RPMI8226 (cell line): ENCODE data around the gene KCNH3.

Source experiments
- DNase-seq: peaks from one replicate; pipeline ENCODE4 v3.0.0-alpha.2; 2015

Gene KCNH3

DNA sequence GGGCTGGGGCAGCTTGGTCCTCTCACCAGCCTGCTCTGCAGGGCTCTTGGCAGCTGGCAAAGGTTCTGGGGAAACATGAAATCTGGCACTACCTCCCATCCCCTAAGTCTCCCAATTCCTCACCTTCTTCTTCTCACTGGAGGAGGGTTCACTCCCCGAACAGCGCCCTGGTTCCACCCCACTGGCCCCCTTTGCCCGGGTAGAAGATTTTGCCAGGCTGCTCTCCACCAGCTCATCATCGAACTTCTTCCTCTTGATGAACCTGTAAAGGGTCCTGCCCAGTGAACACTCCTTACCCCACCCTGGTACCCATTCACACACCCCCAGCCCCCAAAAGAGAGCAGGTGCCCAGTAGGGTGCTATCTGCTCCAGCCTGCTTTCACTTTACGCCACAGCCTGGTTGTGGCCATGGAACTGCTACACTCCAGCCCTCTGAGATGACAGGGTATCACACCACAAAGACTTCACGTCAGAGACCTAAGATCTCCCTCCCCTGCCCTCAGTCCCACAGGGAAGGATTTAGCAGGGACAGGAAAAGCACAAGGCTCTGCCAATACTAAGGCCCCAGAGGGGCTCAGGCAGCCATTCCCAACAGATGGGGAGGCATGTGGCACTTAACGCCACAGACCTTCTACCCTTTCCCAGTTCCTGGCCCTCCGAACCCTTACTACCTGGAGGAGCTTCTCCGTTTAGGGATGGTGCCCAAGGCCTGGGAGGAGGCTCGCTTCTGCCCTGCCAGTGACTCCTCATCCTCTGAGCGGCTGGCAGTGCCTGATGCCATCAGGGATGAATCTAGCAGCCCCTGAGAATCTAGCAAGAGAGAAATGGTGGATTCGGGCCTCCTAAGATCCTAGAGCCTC is 26.8 kb downstream of the KCNH3 start:
- DNase-seq = no peak

GRCh38 chr12:49566361-49566760 is 27.5 kb downstream of the KCNH3 start:
- no peak for DNase-seq

- DNase-seq = no peak
Observed at GRCh38 chr12:49567302-49567610, 28.4 kb downstream of the KCNH3 start.

GRCh38 chr12:49567611-49568441 is 29.0 kb downstream of the KCNH3 start, which contains the start of gene MCRS1:
MCRS1 (minus strand) TSS chr12:49568142; CDS start chr12:49566731, 1,411 bp downstream.
- DNase-seq = peak; percentile 96

DNA sequence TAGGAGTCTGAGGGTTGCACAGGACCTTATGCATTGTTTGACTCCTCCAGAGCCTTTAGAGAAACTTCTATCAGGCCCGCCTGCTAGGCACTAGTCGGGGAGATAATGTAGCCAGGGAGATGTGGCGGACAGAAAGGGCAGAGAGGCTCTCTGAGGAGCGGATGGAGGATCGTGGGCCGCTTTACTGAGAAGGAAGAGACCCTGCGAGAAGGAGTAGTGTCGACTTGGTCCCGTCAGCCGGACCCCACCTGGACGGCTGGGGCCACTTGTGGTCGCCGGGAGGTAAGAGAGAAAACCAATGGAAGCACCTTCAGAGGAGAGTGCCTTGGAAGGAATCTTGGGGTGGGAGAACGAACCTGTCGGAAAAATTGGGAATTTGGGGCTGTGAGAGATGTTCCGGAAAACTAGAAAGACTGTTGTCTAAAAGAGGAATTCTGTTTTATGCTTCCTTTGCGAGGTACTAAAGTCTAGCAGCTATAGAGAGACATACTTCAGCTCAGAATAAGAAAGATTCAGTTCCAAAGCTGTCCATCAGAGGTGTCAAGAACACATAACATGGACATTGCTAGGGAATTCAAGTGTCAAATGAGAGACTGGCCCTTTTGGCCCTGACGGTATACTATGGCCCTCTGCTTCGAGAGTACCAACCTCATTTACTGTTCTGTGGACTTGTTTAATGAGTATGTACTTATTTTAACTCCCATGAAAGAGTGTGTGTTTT is 29.8 kb downstream of the KCNH3 start:
- peak; percentile 48 for DNase-seq

- no peak for DNase-seq
Observed at GRCh38 chr12:49577589-49578315, 38.9 kb downstream of the KCNH3 start.

DNA sequence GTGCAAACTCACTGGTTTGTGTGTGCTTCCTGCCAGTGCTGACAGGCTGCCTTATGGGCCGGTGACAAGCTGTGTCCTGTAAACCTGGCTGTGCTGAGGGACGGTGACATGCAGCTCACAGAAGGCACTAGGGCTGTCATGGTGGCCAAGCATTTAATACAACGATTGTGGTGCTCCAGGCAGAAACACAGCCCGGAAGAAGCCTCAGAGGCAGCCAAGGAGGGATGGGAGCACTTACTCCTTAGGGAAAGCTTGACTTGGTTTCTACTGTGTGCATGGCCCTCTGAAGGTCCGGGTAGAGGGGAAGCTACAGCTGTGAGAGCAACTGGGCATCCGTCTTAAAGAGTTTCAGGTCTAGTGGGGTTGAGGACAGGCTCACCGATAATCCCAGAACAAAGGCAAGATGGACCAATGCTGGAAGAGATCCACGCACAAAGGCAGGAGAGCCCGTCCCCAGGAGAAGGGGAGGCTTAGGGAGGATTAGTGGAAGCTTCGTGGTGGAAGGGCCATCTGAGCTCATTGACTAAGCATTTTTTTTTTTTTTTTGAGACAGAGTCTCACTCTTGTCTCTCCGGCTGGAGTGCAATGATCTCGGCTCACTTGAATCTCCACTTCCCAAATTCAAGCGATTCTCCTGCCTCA is 39.8 kb downstream of the KCNH3 start:
- no peak for DNase-seq

DNA sequence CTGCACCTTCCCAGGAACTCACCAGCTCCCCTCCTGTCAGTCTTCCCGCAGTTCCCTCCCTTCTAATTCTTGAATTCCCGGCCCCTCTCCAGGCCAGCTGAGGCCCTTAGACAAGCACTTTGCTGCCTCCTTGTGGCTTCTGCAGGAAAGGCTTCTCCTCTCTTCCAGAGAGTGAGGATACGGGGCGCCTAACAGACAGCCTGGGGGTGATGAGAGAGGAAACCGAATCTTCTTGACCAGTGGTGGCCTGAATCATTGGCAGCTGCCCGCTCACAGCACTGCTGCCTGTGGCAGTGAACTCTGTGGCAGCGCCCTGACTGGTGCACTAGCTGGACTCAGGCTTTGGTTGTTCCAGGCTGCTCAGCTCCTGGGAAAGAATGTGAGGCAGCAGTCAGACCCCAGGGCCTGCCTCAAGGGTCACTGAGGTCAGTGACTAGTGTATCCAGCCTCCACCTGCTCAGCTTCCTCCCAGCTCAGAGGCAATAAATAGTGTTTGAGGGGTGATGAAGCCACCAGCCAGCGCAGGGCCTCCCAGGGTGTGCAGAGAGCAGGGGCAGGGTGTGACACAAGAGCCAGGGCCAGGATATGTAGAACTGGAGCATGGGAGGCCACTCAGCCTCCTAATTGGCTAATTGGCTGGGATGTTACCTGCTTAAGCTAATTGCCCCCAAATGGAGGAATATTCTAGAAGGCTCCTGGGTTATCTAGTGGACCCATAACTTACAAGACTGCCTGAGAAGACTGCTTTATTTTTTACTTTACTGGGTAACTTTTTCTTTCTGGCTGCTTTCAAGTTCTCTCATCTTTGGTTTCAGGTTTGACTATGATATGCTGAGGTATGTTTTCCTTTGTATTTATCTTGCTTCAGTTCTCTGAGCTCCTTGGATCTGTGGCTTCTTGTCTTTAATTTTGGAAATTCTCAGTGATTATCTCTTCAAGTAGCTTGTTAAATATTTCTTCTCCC is 42.0 kb downstream of the KCNH3 start:
- peak; percentile 58 for DNase-seq

DNA sequence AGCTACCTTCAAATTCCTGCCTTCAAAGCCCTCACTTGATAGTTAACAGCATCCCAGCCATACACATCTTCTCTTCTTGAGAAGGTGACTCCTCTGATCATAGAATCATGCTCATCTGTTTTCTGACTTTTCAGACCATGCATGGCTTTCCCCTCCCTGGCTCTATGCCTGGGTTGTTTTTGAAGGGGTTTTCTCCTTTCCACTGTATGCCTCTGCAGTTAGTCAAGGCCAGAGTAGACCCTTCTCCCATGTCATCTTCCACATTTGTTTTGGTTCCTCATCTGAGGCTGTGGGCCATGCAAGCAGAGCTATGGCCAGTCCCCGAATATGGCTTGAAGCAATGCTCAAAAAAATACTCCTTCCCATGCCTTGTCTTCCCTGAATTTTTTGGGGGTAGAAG is 43.4 kb downstream of the KCNH3 start:
- DNase-seq = no peak

- no peak for DNase-seq
Observed at GRCh38 chr12:49582850-49583249, 44.0 kb downstream of the KCNH3 start.

DNA sequence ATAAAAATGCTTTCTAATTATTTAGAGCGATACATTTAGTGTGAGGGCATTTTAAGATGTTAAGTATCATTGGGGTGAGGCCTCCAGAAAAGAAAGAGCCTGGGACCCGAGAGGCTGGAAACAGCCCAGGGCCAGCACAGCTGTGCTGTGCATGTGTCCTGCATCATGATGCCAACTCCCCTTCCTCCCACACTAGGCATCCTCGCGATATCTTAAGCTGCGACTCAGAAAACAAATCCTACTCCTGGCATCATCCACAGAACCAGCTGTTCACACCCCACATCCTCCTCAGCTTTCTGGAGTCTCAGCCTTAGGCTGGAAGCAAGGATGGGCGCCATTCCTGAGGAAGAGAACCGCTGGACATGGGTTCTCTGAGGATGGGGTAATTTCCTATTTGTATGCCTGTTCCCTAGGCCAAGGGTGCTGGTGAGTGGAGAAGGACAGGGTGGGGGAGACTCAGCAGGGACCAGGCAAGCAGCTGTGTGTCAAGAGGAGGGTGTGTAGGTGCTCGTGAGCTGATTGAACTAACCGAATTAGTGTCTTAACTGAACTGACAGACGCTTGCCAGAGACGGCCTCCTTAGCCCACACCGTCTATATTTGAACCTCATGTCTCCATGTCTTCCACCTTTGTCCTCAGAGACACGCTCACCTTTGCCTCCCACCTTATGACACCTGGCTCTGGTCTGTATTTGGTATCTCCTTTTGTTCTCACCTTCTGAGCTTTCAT is 44.7 kb downstream of the KCNH3 start:
- DNase-seq = no peak

DNA sequence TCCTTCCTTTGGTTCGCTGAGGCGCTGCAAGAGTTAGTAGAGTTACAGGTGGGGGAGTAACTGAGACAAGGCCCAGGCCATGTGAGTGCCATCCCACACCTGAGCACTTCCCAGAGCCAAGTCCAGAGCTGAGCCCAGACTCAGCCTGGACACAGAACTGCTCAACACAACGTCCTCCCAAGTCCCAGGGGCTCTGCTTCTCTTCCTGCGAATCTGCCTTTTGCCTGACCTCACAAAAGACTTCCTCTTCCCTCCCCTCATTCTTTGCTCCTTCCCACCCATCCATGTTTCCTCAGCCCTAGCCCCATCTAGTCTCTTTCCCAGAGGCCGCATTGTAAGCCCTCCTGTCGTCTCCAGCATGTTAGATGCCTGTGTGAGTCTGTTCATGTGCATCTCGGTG is 45.8 kb downstream of the KCNH3 start:
- DNase-seq = no peak

- no peak for DNase-seq
Observed at GRCh38 chr12:49585477-49586459, 46.9 kb downstream of the KCNH3 start.

GRCh38 chr12:49587174-49587908 is 48.5 kb downstream of the KCNH3 start:
- no peak for DNase-seq

DNA sequence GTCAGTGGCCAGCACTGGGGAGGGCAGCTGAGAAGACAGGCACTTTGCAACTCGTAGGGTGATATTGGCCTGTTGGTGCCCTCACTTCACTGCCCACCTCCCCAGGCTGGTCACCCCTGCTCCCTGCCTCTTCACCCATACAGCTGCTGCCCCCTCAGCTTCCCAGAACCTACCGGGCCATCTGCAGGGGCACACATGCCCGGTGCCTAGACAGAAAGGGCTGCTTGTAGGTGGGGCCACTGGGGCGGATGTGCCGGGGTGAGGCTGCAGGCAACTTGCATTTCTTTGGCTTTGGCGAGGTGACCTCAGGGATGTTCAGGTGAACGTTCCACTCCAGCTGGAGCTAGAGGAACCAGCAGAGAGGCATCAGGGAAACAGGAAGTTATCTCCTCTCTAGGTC is 49.5 kb downstream of the KCNH3 start:
- no peak for DNase-seq

- peak; percentile 23 for DNase-seq
Observed at GRCh38 chr12:49588721-49589516, 50.1 kb downstream of the KCNH3 start.

GRCh38 chr12:49598527-49598926 is 59.7 kb downstream of the KCNH3 start:
- no peak for DNase-seq
